Stimulated activated CD4-positive, alpha-beta T cell treated with anti-CD3 and anti-CD28 coated beads, Interleukin-1b, Interleukin-23, amount 100 ng/mL, for 48 hours (primary cell): ENCODE measurements around the gene PTPRS.

Source experiments
- DNase-seq: peaks from one replicate; pipeline ENCODE4 v3.0.0-alpha.2; 2020

PTPRS gene

GRCh38 chr19:5305163-5305562 is 35.4 kb downstream of the PTPRS start:
- no peak for DNase-seq

- no peak for DNase-seq
Observed at GRCh38 chr19:5304486-5304885, 36.1 kb downstream of the PTPRS start.

GRCh38 chr19:5303208-5303607 is 37.4 kb downstream of the PTPRS start:
- DNase-seq: no peak

GRCh38 chr19:5302396-5302795 is 38.2 kb downstream of the PTPRS start:
- DNase-seq: no peak

- no peak for DNase-seq
Observed at GRCh38 chr19:5299137-5299536, 41.5 kb downstream of the PTPRS start.

DNA sequence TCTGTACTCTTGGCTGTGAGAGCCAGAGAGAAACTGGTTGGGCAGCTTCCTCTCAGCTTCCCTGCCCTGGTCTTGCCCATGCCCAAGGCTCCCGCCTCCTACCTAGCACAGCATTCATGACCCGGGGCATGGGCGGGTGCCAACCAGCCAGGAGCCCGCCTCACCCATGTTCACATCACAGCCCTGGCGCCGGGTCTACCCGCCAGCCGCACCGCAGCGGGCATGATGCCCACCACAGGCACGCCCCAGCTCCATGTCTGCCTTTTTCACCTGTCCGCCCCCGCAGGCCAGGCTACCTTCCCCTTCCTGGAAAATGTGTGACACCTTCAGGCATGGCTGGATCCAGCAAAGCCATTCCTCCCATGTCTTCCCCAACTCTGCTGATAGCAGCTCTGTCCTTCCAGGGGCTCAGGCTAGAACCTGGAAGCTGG is 42.1 kb downstream of the PTPRS start:
- no peak for DNase-seq

- DNase-seq: no peak
Observed at GRCh38 chr19:5297272-5297669, 43.3 kb downstream of the PTPRS start.

GRCh38 chr19:5296457-5297271 is 43.9 kb downstream of the PTPRS start:
- no peak for DNase-seq

- DNase-seq: no peak
Observed at GRCh38 chr19:5296021-5296420, 44.6 kb downstream of the PTPRS start.

GRCh38 chr19:5294403-5295160 is 46.0 kb downstream of the PTPRS start:
- no peak for DNase-seq

DNA sequence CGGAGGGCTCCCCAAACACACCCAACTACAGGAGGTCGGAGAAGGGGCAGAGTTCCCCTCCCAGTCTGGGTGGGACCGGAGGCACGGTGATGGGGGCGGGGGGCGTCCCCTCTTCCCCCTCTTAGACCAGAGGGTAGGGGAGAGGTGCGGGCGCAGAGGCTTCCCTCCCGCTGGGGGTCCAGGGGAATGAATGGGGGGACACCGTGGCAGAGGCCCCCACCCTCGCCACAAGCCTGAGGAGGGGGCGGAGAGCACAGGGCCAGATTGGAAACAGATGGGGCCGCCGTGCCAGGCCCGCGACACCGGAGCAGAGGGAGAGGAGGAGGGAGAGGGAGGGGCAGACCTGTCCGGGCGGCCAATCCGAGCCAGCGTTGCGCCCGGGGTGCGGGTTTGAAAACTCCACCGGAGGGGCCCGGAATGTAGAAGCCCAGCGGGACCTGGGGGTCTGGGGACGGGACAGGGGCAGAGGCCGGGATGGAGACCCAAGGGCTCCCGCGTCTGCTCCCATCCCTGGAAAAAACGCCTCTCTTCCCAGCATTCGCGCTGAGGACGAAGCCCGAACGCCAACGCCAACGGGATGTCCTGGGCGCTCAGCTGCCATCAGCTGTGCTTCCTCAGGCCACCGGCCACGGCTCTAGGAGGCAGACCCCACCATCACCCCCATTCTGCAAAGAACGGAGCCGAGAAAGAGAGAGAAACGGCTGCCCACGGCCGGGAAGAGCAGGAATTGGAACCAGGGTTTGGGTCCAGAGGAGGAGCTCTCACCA is 46.8 kb downstream of the PTPRS start:
- no peak for DNase-seq

DNA sequence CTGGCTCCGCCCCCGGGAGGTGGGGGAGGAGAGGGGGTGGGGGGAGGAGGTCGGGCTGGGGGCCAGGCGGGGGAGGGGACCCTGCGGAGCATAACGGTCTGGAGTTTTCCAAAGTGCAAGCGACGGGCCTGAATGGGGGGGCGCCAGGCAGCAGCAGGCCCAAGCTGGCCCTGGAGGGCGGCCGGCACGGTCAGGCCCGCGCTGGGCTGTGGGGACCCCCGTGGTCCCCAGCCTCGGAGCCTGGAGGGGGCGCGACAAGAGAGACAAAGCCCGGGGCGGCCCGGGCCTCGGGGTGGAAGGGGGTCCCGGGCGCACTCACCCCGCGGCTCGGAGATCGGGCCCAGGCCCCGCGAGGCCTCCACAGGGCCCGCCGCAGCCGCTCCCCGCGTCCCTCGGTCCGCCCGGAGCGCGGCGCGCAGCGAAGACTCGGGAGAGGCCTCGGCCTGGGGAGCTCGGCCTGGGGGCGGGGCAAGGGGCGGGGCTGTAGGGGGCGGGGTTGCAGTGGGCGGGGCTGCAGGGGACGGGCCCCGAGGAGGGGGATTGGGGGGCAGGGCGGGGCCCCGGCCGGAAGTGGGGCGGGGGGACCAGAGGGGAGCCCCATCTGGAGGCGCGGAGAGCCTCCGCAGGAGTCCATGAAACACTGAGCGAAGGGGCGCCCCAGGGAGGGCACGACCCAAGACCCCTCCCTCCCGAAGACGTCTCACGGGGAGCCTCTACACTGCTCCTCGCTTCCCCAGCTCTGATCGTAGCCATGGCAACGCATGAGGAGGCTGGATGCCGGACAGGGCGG is 47.6 kb downstream of the PTPRS start:
- DNase-seq: peak; percentile 47

DNA sequence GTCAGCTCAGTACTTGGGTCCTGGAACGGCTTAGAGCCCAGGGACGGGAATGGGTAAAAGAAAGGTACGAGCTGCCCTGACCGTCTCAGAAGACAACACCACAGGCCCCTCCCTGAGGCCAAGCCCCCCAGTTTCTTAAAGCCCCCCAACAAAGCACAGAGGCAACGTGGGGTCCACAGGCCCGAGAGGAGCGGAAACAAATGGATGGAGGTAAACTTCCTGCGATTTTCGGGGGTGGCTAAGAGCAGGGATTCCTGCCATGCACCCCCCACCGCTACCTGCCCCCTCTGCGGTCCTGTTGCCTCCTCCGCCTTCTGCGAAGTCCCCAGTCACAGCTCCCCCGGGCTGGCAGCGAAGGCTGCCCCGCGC is 48.2 kb downstream of the PTPRS start:
- no peak for DNase-seq

GRCh38 chr19:5291588-5292193 is 48.9 kb downstream of the PTPRS start:
- no peak for DNase-seq
